Activated naive CD8-positive, alpha-beta T cell (primary cell): ENCODE results near the gene PHACTR3.

ENCODE experiments used
- H3K27ac Mint-ChIP-seq: one replicate; pipeline ENCODE4 v1.8.0; 2021; ENCODE audit warnings: mixed read lengths
- H3K27me3 Mint-ChIP-seq: one replicate; pipeline ENCODE4 v1.8.0; 2021; ENCODE audit warnings: mixed read lengths
- H3K36me3 Mint-ChIP-seq: one replicate; pipeline ENCODE4 v1.8.0; 2021; ENCODE audit warnings: mixed read lengths
- H3K4me1 Mint-ChIP-seq: one replicate; pipeline ENCODE4 v1.8.0; 2021; ENCODE audit warnings: low read depth, mixed read lengths
- H3K4me3 Mint-ChIP-seq: one replicate; pipeline ENCODE4 v1.8.0; 2021; ENCODE audit warnings: mild to moderate bottlenecking, mixed read lengths
- H3K9me3 Mint-ChIP-seq: one replicate; pipeline ENCODE4 v1.8.0; 2021; ENCODE audit warnings: low read depth, mixed read lengths

Gene PHACTR3

DNA sequence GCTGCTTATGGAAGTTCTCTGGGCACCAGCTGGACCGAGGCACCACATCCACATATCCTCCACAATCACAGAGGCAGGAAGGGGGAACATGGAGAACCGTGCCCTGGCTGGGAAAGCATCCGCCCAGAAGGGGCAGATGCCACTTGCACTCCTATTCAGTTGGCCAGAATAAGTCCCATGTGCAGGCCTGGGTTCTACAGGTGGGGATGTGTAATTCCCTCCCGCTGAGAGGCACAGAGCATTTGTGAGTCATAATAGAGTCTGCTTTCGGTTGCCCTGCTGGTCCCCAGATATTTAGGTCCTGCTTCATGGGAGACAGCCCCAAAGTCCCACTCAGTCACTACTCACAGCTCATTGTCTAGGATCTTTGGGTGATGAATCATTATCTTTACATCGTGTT is 104.0 kb downstream of the PHACTR3 start:
- Mint-ChIP-seq H3K4me3 (no peak overlapping the region), H3K27me3 (peaks cover 10% of the 10 kb centered on the region)

DNA sequence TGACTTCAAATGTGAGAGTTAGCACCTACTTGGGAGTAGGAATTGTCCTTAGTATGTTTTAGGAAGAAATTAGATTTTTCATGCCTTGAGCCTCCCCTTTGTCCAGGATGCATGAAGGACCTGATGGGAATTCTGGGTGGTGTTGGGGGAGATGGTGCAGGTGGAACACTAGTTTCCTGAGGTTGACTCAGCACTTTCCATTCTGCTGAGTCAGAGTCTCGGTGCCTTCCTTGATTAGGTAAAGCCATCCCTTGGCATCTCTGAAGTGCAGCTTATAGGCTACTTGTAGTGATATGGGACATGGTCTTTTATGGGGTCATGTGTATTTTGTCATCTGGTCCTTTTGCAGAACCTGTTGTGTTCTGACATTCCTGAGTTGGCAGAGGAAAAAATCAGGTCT is 105.3 kb downstream of the PHACTR3 start:
- H3K9me3 Mint-ChIP-seq = peaks cover 13% of the 10 kb centered on the region

More for the DNA sequence above, 104.0 kb downstream of the PHACTR3 start:
- peaks cover 7% of the 10 kb centered on the region for H3K9me3 Mint-ChIP-seq
- H3K27ac Mint-ChIP-seq = no peak overlapping the region
- H3K36me3 Mint-ChIP-seq = peaks cover 4% of the 10 kb centered on the region
- H3K4me1 Mint-ChIP-seq = no peaks in the 10 kb centered on the region

DNA sequence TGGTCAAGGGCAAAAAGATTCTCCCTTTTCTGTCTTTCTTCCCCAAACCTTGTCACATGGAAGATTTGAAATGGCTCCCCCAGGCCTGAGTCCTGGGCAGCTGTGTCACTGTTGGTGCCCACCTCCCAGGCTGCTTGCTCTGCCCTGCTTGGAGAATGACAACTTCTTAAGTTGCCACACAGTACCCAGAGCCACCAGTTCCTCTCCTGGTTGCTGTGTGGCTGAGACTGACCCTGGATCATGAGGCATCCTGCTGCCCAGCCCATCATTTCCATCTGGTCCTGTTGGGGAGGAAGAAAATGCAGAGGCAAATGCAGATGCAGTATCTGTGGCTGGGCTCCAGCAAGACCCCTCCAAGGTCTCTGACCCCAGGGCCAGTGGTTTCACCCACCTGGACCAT is 113.7 kb downstream of the PHACTR3 start:
- Mint-ChIP-seq H3K4me3 (no peak overlapping the region), H3K9me3 (peaks cover 8% of the 10 kb centered on the region), H3K27me3 (peaks cover 18% of the 10 kb centered on the region), H3K4me1 (no peaks in the 10 kb centered on the region), H3K27ac (no peak overlapping the region), H3K36me3 (no peaks in the 10 kb centered on the region)

More for the DNA sequence above, 105.3 kb downstream of the PHACTR3 start:
- Mint-ChIP-seq H3K27ac (no peak overlapping the region), H3K36me3 (peaks cover 4% of the 10 kb centered on the region), H3K27me3 (peaks cover 9% of the 10 kb centered on the region), H3K4me1 (no peaks in the 10 kb centered on the region), H3K4me3 (no peak overlapping the region)

DNA sequence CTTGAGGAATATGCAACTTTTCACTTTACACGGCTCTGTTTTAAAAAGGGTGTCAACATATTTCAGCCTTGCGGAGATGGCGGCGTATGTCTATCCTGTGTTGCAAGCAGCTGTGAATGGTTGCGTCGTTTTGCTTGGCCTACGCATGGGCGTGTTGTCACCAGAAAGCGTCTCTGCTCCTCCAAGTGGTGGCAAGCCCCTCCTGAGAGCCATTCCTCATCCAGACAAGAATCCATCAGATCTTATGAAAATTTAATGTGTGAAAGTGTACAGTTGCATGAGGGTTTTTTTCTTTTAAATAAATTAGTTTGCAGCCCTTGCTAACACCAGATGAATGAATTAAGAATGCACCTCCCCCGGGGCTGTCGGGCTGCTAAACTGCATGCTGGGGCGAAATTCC is 114.4 kb downstream of the PHACTR3 start:
- no peaks in the 10 kb centered on the region for H3K4me1 Mint-ChIP-seq
- no peaks in the 10 kb centered on the region for H3K36me3 Mint-ChIP-seq
- H3K27ac Mint-ChIP-seq = no peak overlapping the region
- no peak overlapping the region for H3K4me3 Mint-ChIP-seq
- H3K27me3 Mint-ChIP-seq = peaks cover 18% of the 10 kb centered on the region
- H3K9me3 Mint-ChIP-seq = peaks cover 2% of the 10 kb centered on the region

DNA sequence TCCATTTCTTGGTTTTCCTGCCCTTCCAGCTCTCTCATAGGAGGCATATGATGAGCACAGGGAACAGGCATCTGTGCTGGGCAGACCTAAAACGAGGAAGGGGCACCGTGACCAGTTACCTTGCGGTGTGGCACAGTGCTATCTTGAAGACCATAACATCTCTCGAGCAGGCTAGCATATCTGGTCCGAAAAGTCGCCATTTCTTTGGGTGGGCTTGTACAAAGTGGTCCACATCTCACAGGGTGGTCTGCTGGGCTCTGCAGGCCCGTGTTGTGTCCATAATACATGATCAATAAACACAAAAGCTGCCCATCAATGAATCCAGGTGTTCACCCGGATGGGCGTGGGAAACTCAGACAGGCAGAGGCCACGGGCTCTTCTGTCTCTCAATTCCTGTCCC is 115.7 kb downstream of the PHACTR3 start:
- no peak overlapping the region for H3K4me3 Mint-ChIP-seq
- no peaks in the 10 kb centered on the region for H3K9me3 Mint-ChIP-seq
- H3K27ac Mint-ChIP-seq = no peak overlapping the region
- H3K4me1 Mint-ChIP-seq = no peaks in the 10 kb centered on the region
- H3K36me3 Mint-ChIP-seq = no peaks in the 10 kb centered on the region
- H3K27me3 Mint-ChIP-seq = peaks cover 18% of the 10 kb centered on the region

DNA sequence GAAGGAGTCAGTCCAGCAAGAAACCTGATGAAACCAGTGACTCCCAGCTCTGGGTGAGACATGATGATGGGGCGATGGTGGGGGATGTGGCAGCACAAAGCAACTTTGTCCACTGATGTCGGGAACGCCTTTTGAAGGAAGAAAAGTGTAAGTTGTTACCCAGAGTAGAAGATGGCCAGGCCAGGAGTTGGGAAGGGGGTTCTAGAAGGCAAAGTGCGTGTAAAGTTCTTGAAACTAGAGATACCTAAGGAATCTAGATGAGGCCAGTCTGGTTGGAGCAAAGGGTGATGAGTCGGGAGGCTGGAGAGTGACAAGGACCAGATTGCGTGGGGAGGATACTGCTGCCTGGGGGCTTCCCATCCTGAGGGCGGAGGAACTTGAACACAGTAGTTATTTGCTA is 117.0 kb downstream of the PHACTR3 start:
- H3K27ac Mint-ChIP-seq = no peak overlapping the region
- H3K4me3 Mint-ChIP-seq = no peak overlapping the region
- no peaks in the 10 kb centered on the region for H3K4me1 Mint-ChIP-seq
- H3K9me3 Mint-ChIP-seq = no peaks in the 10 kb centered on the region
- H3K36me3 Mint-ChIP-seq = no peaks in the 10 kb centered on the region
- H3K27me3 Mint-ChIP-seq = peaks cover 13% of the 10 kb centered on the region

DNA sequence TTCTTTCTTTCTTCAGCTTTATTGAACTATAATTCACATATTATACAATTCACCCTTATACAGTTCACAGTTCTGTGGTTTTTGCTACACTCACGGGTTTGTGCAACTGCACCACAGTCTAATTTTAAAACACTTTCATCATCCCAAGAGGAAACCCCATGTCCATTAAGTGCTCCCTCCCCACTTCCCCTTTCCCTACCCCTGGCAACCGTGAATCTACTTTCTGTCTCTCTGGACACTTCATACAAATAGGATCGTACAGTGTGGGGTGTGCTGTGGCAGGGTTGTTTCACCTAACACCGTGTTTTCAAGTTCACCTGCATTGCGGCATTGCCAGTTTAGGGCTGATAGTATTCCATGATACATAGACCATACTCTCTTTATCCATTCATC is 118.8 kb downstream of the PHACTR3 start:
- H3K27ac Mint-ChIP-seq = no peak overlapping the region
- H3K4me3 Mint-ChIP-seq = no peak overlapping the region
- no peaks in the 10 kb centered on the region for H3K36me3 Mint-ChIP-seq
- H3K9me3 Mint-ChIP-seq = no peaks in the 10 kb centered on the region
- H3K27me3 Mint-ChIP-seq = peaks cover 9% of the 10 kb centered on the region
- H3K4me1 Mint-ChIP-seq = no peaks in the 10 kb centered on the region

DNA sequence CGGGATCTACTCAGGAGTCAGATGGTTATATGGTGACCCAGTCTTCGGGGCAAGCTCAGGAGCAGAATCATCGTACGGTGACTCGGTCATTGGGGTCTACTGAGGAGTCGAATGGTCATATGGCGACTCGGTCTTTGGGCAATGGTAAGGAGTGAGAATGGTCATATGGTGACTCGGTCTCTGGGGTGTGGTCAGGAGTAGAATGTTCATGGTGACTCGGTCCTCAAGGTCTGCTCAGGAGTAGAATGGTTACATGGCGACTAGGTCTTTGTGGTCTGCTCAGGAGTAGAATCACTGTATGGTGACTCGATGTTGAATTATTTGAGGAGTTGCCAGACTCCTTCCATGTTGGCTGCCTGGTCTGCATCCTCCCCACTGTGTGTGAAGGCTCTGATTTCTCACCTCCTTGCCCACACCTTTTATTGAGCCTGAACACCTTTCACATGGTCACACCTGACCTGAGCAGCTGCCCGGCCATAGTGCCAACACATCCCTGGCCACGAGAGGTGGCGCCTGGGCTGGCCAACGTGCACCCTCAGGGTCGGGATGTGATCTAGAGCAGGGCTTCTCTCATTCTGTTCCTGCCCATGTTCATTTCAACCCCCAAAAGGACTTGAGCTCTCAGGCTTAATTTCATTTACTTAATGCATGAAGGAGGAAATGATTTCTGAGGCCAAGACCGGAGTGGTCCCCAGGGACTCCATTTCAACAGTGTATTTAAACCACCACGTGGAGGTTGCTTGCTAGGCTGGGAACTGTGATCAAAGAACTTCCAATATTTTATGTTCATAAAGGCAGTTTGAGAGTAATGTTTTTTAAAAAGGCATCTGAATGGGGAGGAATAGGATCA is 119.5 kb downstream of the PHACTR3 start:
- no peaks in the 10 kb centered on the region for H3K4me1 Mint-ChIP-seq
- H3K4me3 Mint-ChIP-seq = no peak overlapping the region
- H3K9me3 Mint-ChIP-seq = no peaks in the 10 kb centered on the region
- H3K27ac Mint-ChIP-seq = no peak overlapping the region
- peaks cover 2% of the 10 kb centered on the region for H3K27me3 Mint-ChIP-seq
- no peaks in the 10 kb centered on the region for H3K36me3 Mint-ChIP-seq

DNA sequence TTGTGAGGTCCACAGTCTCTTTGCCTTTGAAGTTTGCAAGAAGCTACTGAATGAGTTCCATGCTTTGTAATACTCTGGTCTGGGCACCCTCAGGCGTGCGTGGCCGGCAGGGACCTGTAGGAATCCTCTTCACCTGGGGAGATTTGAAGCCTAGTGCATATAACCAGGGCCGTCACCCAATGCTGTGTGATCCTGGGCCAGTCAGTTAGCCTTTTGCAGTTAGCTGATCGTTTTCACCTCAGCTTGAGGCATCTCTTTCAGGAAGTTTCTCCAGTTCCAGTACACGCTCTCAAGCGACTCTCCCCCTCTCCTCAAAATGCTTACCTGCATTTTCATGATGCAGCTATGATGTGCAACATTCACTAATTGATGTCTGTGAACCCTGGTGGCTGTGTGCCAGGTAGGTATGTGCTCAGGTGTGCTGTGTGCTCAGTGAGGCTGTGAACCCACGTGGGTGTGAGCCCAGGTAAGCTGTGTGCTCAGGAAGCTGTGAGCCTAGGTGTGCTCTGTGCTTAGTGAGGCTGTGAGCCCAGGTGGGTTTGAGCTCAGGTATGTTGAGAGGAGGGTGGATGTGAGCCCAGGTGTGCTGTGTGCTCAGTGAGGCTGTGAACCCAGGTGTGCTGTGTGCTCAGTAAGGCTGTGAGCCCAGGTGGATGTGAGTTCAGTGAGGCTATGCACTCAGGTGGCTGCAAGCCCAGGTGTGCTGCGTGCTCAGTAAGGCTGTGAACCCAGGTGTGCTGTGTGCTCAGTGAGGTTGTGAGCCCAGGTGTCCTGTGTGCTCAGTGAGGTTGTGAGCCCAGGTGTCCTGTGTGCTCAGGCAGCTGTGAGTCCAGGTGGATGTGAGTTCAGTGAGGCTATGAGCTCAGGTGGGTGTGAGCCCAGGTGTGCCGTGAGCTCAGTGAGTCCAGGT is 120.4 kb downstream of the PHACTR3 start:
- Mint-ChIP-seq H3K4me1 (no peaks in the 10 kb centered on the region), H3K4me3 (no peak overlapping the region), H3K36me3 (no peaks in the 10 kb centered on the region), H3K9me3 (no peaks in the 10 kb centered on the region), H3K27me3 (no peaks in the 10 kb centered on the region), H3K27ac (no peak overlapping the region)

DNA sequence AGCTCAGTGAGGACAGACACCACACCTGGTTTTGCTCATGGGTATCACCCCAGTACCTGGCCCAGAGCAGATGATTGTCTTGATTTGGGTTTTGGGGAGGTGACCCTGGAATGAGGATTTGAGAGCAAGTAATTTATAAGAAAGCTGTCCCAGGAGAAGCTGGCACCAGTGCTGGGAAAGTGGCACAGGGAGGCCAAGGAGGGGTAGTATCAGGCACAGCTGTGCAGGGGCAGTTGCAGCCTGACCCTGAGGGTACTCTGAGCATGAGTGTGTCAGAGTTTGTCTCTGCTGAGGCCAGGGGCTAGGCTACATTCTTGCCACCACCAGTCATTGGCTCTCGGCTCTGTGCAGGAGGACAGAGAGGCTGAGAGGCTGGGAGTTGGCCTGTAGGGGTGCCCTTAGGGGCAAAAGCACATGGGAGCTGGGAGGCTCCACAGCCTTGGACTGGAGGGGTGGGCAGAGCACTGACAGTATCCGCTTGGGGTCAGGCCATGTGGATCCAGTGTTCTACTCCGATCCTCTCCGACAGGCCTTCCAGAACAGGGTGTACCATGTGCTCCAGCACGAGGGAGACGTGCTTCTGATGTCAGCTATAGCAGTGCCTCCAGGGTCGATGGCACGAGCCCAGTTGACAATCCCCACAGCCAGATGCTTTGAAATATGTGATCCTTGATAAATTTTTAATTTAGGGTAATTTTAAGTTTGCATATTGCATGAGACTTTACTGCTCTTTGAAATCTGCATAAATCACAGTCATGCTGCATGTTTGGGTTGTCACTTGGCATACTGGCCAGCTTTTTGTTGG is 121.3 kb downstream of the PHACTR3 start:
- peaks cover 2% of the 10 kb centered on the region for H3K27me3 Mint-ChIP-seq
- no peak overlapping the region for H3K4me3 Mint-ChIP-seq

DNA sequence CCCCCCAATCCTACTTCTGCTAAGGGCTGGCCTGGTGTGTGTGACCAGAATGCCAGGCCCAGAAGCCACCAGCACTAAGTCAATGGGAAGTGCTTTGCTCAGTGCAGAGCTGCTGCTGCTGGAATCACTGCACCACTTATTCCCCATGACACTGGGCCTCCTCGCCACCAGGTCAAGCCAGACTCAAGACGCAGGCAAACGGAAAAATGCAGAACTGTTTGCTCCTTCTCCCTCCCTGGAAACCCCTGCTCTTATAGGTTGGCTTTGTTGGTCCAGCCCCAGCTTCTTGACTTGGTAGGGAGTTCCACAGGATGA is 121.9 kb downstream of the PHACTR3 start:
- no peaks in the 10 kb centered on the region for H3K4me1 Mint-ChIP-seq
- no peaks in the 10 kb centered on the region for H3K36me3 Mint-ChIP-seq
- H3K27me3 Mint-ChIP-seq = peaks cover 2% of the 10 kb centered on the region
- no peak overlapping the region for H3K27ac Mint-ChIP-seq
- H3K4me3 Mint-ChIP-seq = no peak overlapping the region
- no peaks in the 10 kb centered on the region for H3K9me3 Mint-ChIP-seq

More for the DNA sequence above, 121.3 kb downstream of the PHACTR3 start:
- H3K36me3 Mint-ChIP-seq = no peaks in the 10 kb centered on the region
- no peak overlapping the region for H3K27ac Mint-ChIP-seq
- no peaks in the 10 kb centered on the region for H3K4me1 Mint-ChIP-seq
- H3K9me3 Mint-ChIP-seq = no peaks in the 10 kb centered on the region

DNA sequence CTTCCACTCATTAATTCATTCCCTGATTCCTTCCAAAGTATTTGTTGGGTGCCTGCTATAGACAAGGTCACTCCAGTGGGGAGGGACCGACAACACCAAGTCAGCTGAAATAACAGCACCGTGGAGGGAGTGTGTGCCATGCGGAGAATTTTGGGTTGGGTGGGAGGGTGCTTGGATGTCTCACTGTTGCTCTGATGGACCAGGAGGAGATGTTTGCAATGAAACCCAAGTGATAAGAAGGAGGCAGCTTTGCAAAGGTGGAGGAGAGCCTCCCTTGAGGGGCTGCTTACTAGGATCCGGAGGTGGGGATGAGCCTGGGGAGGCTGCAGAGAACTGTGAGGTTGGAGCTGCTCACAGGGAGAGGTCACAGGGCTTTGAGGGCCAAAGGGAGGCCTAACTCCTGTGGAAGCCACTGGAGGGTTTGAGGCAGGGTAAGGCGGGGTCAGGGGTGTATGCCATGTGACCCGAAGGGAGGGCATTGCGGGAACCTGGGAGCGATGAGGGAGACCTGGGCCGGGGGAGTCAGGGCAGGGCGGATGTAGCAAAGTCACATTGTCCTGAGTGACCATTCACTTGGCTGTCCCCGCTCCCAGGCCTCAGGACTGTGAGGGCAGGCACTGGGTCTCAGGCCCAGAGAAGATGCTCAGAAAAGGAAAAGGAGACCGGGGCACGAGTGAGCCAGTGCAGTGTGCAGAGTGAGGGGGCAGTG is 124.5 kb downstream of the PHACTR3 start:
- Mint-ChIP-seq H3K9me3 (no peaks in the 10 kb centered on the region), H3K4me3 (no peak overlapping the region), H3K36me3 (no peaks in the 10 kb centered on the region), H3K27me3 (peaks cover 4% of the 10 kb centered on the region), H3K4me1 (no peaks in the 10 kb centered on the region), H3K27ac (no peak overlapping the region)

DNA sequence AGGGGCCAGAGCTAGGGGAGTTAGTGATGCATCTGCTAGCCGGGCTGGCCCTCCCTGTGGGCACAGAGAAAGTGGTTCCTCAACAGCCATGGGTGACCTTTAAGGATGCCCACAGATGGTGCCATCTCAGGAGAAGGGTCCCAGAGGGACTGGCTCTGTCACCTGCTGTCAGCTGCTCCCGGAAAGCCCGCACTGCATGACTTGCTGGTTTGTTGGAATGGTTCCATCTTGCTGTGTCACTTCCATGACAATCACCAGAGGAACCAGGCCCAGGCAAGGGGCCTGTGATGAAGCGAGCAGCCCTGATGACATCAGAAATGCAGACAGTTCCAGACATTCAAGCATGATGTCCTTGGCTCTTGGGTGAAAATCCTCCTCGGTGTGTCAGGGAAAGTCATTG is 125.2 kb downstream of the PHACTR3 start:
- Mint-ChIP-seq H3K27me3 (peaks cover 4% of the 10 kb centered on the region), H3K27ac (no peak overlapping the region), H3K9me3 (no peaks in the 10 kb centered on the region), H3K36me3 (no peaks in the 10 kb centered on the region), H3K4me3 (no peak overlapping the region), H3K4me1 (no peaks in the 10 kb centered on the region)

DNA sequence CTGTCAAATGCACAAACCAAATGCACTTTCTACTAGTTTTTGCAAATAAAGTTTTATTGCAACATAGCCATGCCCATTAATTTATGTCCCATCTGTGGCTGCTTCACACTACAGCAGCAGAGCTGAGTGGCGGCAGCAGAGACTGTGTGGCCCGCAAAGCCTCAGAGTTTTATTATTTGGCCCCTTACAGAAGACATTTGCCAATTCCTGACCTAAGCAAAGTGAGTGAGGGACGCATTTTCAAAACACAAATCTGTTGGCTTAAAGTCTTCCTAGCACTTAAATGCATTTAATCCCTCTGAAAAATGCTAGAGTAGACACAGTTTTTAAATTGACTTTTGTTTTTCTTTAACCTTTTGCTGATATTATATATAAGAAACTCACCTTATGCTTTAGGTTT is 126.4 kb downstream of the PHACTR3 start:
- Mint-ChIP-seq H3K4me1 (no peaks in the 10 kb centered on the region), H3K9me3 (no peaks in the 10 kb centered on the region), H3K4me3 (no peak overlapping the region), H3K27me3 (peaks cover 4% of the 10 kb centered on the region), H3K36me3 (no peaks in the 10 kb centered on the region), H3K27ac (no peak overlapping the region)
